H1 (cell line): Measurements from ENCODE around the gene AKIRIN1. TPM values are rescaled to one million over a fixed set of nuclear protein-coding genes. Genes with fewer than 3 reads are reported as not detected.

Source experiments
- CTCF ChIA-PET: fragments of 300-600 bp; sonication (Branson Sonifier 250); formaldehyde crosslinking; loops from one replicate; lab custom pipeline; 2021; ENCODE audit not compliant: partially characterized antibody; lab: Charles Lee
- POLR2A ChIA-PET: fragments of 300-600 bp; sonication (Branson Sonifier 250); formaldehyde crosslinking; loops from one replicate; lab custom pipeline; 2021; ENCODE audit warnings: inconsistent platforms; ENCODE audit not compliant: partially characterized antibody; lab: Charles Lee
- DNase-seq, 2 experiments: peaks; one replicate each; pipeline versions ENCODE4 v3.0.0 to v3.0.0-alpha.2; 2010 to 2022; ENCODE audit warnings: low spot score in 2 of 2, low read depth in 1 of 2, mixed read lengths in 1 of 2
- FAIRE-seq: peaks from 2 replicates; lab custom pipeline; 2011; peaks lifted over from hg19 to GRCh38; lab: Jason Lieb, UNC
- H2AFZ ChIP-seq: 2 replicates; pipeline ENCODE4 v1.8.1; 2012; ENCODE audit warnings: low read length, inconsistent platforms
- H2AK5ac ChIP-seq: 2 replicates; pipeline ENCODE4 v1.6.1; 2013; ENCODE audit warnings: low read depth, low read length
- H2BK120ac ChIP-seq: replicated peaks from 2 replicates; pipeline ENCODE3; 2013; ENCODE audit warnings: low read depth, low read length, inconsistent platforms
- H2BK12ac ChIP-seq: 2 replicates; pipeline ENCODE4 v1.6.1; 2013; ENCODE audit warnings: low read depth, low read length
- H2BK15ac ChIP-seq: 2 replicates; pipeline ENCODE4 v1.6.1; 2013; ENCODE audit warnings: low read length
- H2BK20ac ChIP-seq: 2 replicates; pipeline ENCODE4 v1.6.1; 2013; ENCODE audit warnings: low read length
- H2BK5ac ChIP-seq: 2 replicates; pipeline ENCODE4 v1.6.1; 2013; ENCODE audit warnings: low read depth, low read length
- H3K14ac ChIP-seq: 2 replicates; pipeline ENCODE4 v1.6.1; 2013; ENCODE audit warnings: inconsistent platforms; ENCODE audit not compliant: insufficient read length
- H3K18ac ChIP-seq: 2 replicates; pipeline ENCODE4 v1.6.1; 2013; ENCODE audit warnings: low read length; ENCODE audit errors: extremely low read depth
- H3K23ac ChIP-seq: 2 replicates; pipeline ENCODE4 v1.6.1; 2013; ENCODE audit warnings: inconsistent platforms; ENCODE audit not compliant: insufficient read length
- H3K23me2 ChIP-seq: 2 replicates; pipeline ENCODE4 v1.6.1; 2013; ENCODE audit warnings: low read depth, low read length
- H3K27ac ChIP-seq: 2 replicates; pipeline ENCODE4 v1.6.1; 2011; ENCODE audit warnings: low read depth, low read length, inconsistent platforms
- H3K27me3 ChIP-seq, 4 experiments: replicated peaks in 1 of 4; 1 replicate in 1 of 4; 2 replicates in 3 of 4; pipeline versions ENCODE4 v1.6.1 to v1.8.1; 2011 to 2013; ENCODE audit warnings: low read length in 3 of 4, mild to moderate bottlenecking in 3 of 4, inconsistent platforms in 2 of 4, mixed read lengths in 2 of 4, moderate library complexity in 1 of 4; ENCODE audit not compliant: control insufficient read depth in 3 of 4, insufficient read depth in 3 of 4; ENCODE audit errors: extremely low read depth in 1 of 4
- H3K36me3 ChIP-seq, 4 experiments: 2 replicates each; pipeline versions ENCODE4 v1.6.1 to v1.8.1; 2011 to 2013; ENCODE audit warnings: mild to moderate bottlenecking in 4 of 4, low read length in 3 of 4, moderate library complexity in 2 of 4, control low read depth in 1 of 4, inconsistent platforms in 1 of 4; ENCODE audit not compliant: insufficient read depth in 4 of 4, control insufficient read depth in 2 of 4
- H3K4ac ChIP-seq: replicated peaks from 2 replicates; pipeline ENCODE3; 2013; ENCODE audit warnings: low read length, low read depth, mixed read lengths, inconsistent platforms; ENCODE audit not compliant: insufficient read length
- H3K4me1 ChIP-seq, 4 experiments: replicated peaks in 1 of 4; 1 replicate in 1 of 4; 2 replicates in 3 of 4; pipeline versions ENCODE4 v1.6.1 to v1.8.1; 2011 to 2013; ENCODE audit warnings: low read length in 3 of 4, inconsistent platforms in 2 of 4, mixed read lengths in 1 of 4; ENCODE audit not compliant: insufficient read depth in 4 of 4, control insufficient read depth in 3 of 4
- H3K4me2 ChIP-seq, 2 experiments: 2 replicates each; pipeline versions ENCODE4 v1.6.1 to v1.8.1; 2011 to 2013; ENCODE audit warnings: low read depth in 2 of 2, low read length in 2 of 2, control low read depth in 1 of 2, inconsistent platforms in 1 of 2, mild to moderate bottlenecking in 1 of 2; ENCODE audit not compliant: insufficient read depth in 1 of 2
- H3K4me3 ChIP-seq, 4 experiments: fragments of 200-600, 300-600 bp in 1 of 4; sonication (generic), shearing (Covaris generic), sonication (Bioruptor Twin) in 1 of 4; 2 replicates each; pipeline versions ENCODE4 v1.5.1 to v1.8.1; 2011 to 2016; ENCODE audit warnings: low read length in 4 of 4, low read depth in 3 of 4, control low read depth in 2 of 4, inconsistent platforms in 2 of 4, mild to moderate bottlenecking in 2 of 4, mixed read lengths in 1 of 4, moderate library complexity in 1 of 4; ENCODE audit not compliant: insufficient read depth in 2 of 4; ENCODE audit errors: extremely low read depth in 1 of 4
- H3K56ac ChIP-seq: replicated peaks from 2 replicates; pipeline ENCODE3; 2013; ENCODE audit warnings: low read depth, mild to moderate bottlenecking, mixed read lengths, low read length, inconsistent platforms; ENCODE audit not compliant: insufficient read length
- H3K79me1 ChIP-seq: 2 replicates; pipeline ENCODE4 v1.6.1; 2013; ENCODE audit warnings: low read depth, low read length, control low read depth
- H3K79me2 ChIP-seq, 2 experiments: 2 replicates each; pipeline versions ENCODE4 v1.6.1 to v1.8.1; 2012 to 2013; ENCODE audit warnings: low read length in 2 of 2, mild to moderate bottlenecking in 2 of 2, inconsistent platforms in 1 of 2; ENCODE audit not compliant: insufficient read depth in 2 of 2, control insufficient read depth in 1 of 2
- H3K9ac ChIP-seq, 4 experiments: replicated peaks in 1 of 4; 1 replicate in 1 of 4; 2 replicates in 3 of 4; pipeline versions ENCODE4 v1.6.1 to v1.8.1; 2011 to 2013; ENCODE audit warnings: low read depth in 3 of 4, low read length in 3 of 4, control low read depth in 2 of 4, mild to moderate bottlenecking in 2 of 4, moderate library complexity in 2 of 4, inconsistent platforms in 1 of 4; ENCODE audit errors: extremely low read depth in 1 of 4
- H3K9me3 ChIP-seq, 2 experiments: 2 replicates each; pipeline versions ENCODE4 v1.6.1 to v1.8.1; 2012 to 2013; ENCODE audit warnings: mild to moderate bottlenecking in 2 of 2, moderate library complexity in 2 of 2, control low read depth in 1 of 2, inconsistent platforms in 1 of 2, low read depth in 1 of 2, low read length in 1 of 2, mixed read lengths in 1 of 2; ENCODE audit not compliant: insufficient read depth in 2 of 2
- H4K20me1 ChIP-seq, 2 experiments: replicated peaks in 1 of 2; 2 replicates each; pipeline versions ENCODE3 to v1.8.1; 2011 to 2013; ENCODE audit warnings: inconsistent platforms in 2 of 2, low read length in 2 of 2, mild to moderate bottlenecking in 1 of 2; ENCODE audit not compliant: insufficient read depth in 2 of 2, control insufficient read depth in 1 of 2
- H4K5ac ChIP-seq: 2 replicates; pipeline ENCODE4 v1.6.1; 2013; ENCODE audit warnings: low read length, low read depth, mixed read lengths, inconsistent platforms; ENCODE audit not compliant: insufficient read length
- H4K8ac ChIP-seq: 2 replicates; pipeline ENCODE4 v1.8.0; 2013; ENCODE audit warnings: mild to moderate bottlenecking, moderate library complexity, low read length, inconsistent platforms; ENCODE audit not compliant: insufficient read depth; ENCODE audit errors: extremely low read depth
- H4K91ac ChIP-seq: replicated peaks from 2 replicates; pipeline ENCODE3; 2013; ENCODE audit warnings: low read length, mixed read lengths, inconsistent platforms; ENCODE audit not compliant: insufficient read length
- BCL11A ChIP-seq, 2 experiments: IDR thresholded peaks; one replicate each; pipeline ENCODE4 v1.6.1; 2011; ENCODE audit warnings: low read depth in 2 of 2, low read length in 2 of 2, mild to moderate bottlenecking in 2 of 2
- CTBP2 ChIP-seq: IDR thresholded peaks from 2 replicates; pipeline ENCODE4 v1.7.0; 2011; ENCODE audit warnings: borderline replicate concordance, mild to moderate bottlenecking, moderate library complexity, mixed read lengths, low read length; ENCODE audit not compliant: insufficient read depth, insufficient read length
- EP300 ChIP-seq, 2 experiments: IDR thresholded peaks; 1 replicate in 1 of 2; 2 replicates in 1 of 2; pipeline ENCODE4 v1.6.1; 2011 to 2012; ENCODE audit warnings: low read depth in 2 of 2, low read length in 2 of 2, mild to moderate bottlenecking in 2 of 2, borderline replicate concordance in 1 of 2, inconsistent platforms in 1 of 2, moderate library complexity in 1 of 2
- NANOG ChIP-seq: IDR thresholded peaks from 2 replicates; pipeline ENCODE4 v1.6.1; 2011; ENCODE audit warnings: low read length, low read depth, mild to moderate bottlenecking, inconsistent platforms; ENCODE audit not compliant: insufficient read depth, poor library complexity, severe bottlenecking
- NRF1 ChIP-seq: IDR thresholded peaks from 2 replicates; pipeline ENCODE4 v1.6.1; 2011; ENCODE audit warnings: mild to moderate bottlenecking, low read depth, low read length, improper control_type of control experiment
- POLR2A ChIP-seq, 2 experiments: IDR thresholded peaks; 1 replicate in 1 of 2; 2 replicates in 1 of 2; pipeline ENCODE4 v1.6.1; 2011; ENCODE audit warnings: low read depth in 2 of 2, low read length in 2 of 2, mild to moderate bottlenecking in 2 of 2; ENCODE audit errors: control extremely low read depth in 1 of 2
- POLR2AphosphoS5 ChIP-seq: IDR thresholded peaks from 2 replicates; pipeline ENCODE4 v1.6.1; 2011; ENCODE audit warnings: low read depth, low read length
- POU5F1 ChIP-seq: IDR thresholded peaks from 2 replicates; pipeline ENCODE4 v1.6.1; 2011; ENCODE audit warnings: low read depth, mild to moderate bottlenecking, low read length, moderate library complexity
- SP2 ChIP-seq: IDR thresholded peaks from 2 replicates; pipeline ENCODE4 v1.6.1; 2012; ENCODE audit warnings: mild to moderate bottlenecking, low read length, inconsistent platforms
- SUZ12 ChIP-seq: fragments of 200-600 bp; sonication (generic); IDR thresholded peaks from 2 replicates; pipeline ENCODE4 v1.6.1; 2012; ENCODE audit warnings: mild to moderate bottlenecking, inconsistent platforms, low read length, moderate library complexity, mixed read lengths
- TAF7 ChIP-seq: optimal IDR thresholded peaks from 2 replicates; pipeline ENCODE3; 2011; ENCODE audit warnings: low read depth, mild to moderate bottlenecking, inconsistent platforms, low read length, moderate library complexity, borderline replicate concordance
- TBP ChIP-seq: IDR thresholded peaks from 2 replicates; pipeline ENCODE4 v1.6.1; 2011; ENCODE audit warnings: low read depth, low read length, improper control_type of control experiment
- TCF12 ChIP-seq: IDR thresholded peaks from 2 replicates; pipeline ENCODE4 v1.6.1; 2011; ENCODE audit warnings: low read depth, mild to moderate bottlenecking, low read length
- WGBS, 2 experiments: shearing (Covaris generic) in 1 of 2; methylation state at CpG; one replicate each; pipeline versions ENCODE4 v1.1.6 to v1.1.7; 2013 to 2015; ENCODE audit warnings: low lambda C conversion rate in 2 of 2, mixed read lengths in 2 of 2, inconsistent platforms in 1 of 2, low coverage in 1 of 2, missing lambda C conversion rate in 1 of 2; ENCODE audit not compliant: insufficient replicate concordance in 2 of 2, insufficient coverage in 1 of 2, insufficient read length in 1 of 2; ENCODE audit errors: extremely low coverage in 1 of 2, missing lambda C conversion rate in 1 of 2; 5-methylcytosine and 5-hydroxymethylcytosine counted together
- polyA plus RNA-seq, 7 experiments: library from polyadenylated mRNA; depleted of rRNA in 3 of 7; stranded (reverse) in 5 of 7; unstranded in 2 of 7; fragments of >200 nt in 5 of 7; fragments of 200-250 nt in 2 of 7; gene quantifications; 1 replicate in 5 of 7; 2 replicates in 1 of 7; 4 replicates in 1 of 7; pipeline versions ENCODE4 v1.2.1 to v1.2.3, GENCODE V29; 2011 to 2013; ENCODE audit warnings: missing spikeins in 2 of 7, mixed read lengths in 2 of 7
- total RNA-seq: library from RNA; stranded (reverse); fragmentation: NEBNext Ultra II Directional; extraction: Animal tissue kit (Norgen Biotek cat#: 25700); gene quantifications from 2 replicates; pipeline ENCODE4 v1.2.1, GENCODE V29; 2021

The AKIRIN1 gene
- total and polyA plus RNA-seq, 2 of the 8 experiments (the other 6 are each of a cell fraction or from before 2014, with no cell fraction given) = 148 to 236 TPM

- Histone ChIP-seq H2AK5ac (no peak overlapping the region), H3K36me3 (no peaks in the 10 kb centered on the region), H3K4ac (no peak overlapping the region), H3K27ac (no peak overlapping the region), H3K4me2 (no peak overlapping the region), H2BK120ac (no peak overlapping the region), H3K4me1 (peaks cover 0 to 9% (median 3%) of the 10 kb centered on the region in 4 experiments; a peak in 5 of 7 replicates), H3K14ac (no peak overlapping the region), H4K5ac (no peak overlapping the region), H3K27me3 (no peaks in the 10 kb centered on the region), H2AFZ (no peak overlapping the region), H3K79me1 (no peaks in the 10 kb centered on the region; the same call in 1 of the 2 replicates), H4K20me1 (no peaks in the 10 kb centered on the region), H2BK12ac (no peak overlapping the region), H3K9me3 (no peaks in the 10 kb centered on the region), H4K8ac (no peak overlapping the region), H3K9ac (no peak overlapping the region), H3K56ac (no peak overlapping the region), H2BK20ac (no peak overlapping the region), H3K23me2 (no peaks in the 10 kb centered on the region; the same call in 1 of the 2 replicates), H3K79me2 (no peaks in the 10 kb centered on the region), H3K23ac (no peak overlapping the region), H2BK15ac (0 out of 2 replicates have a peak overlapping the region, but pooled peaks have one; percentile 29), H3K4me3 (no peak overlapping the region), H3K18ac (no peak overlapping the region), H4K91ac (no peak overlapping the region), H2BK5ac (no peak overlapping the region)
- POLR2A ChIA-PET = interaction anchor here (0.7 to 2.0 kb wide), 5 partner anchors 10 to 63 kb away, joined by 3 to 8 read pairs (median 5); no protein-coding TSS in a partner anchor
- DNase-seq (no peak), FAIRE-seq (no peak)
- CTCF ChIA-PET = interaction anchor here (0.7 to 1.2 kb wide), 2 partner anchors 12 to 24 kb away, joined by 3 to 7 read pairs; no protein-coding TSS in a partner anchor
- WGBS, 2 experiments = 93% methylated on average over 8 of the region's 10 CpGs; no CpG with 5 or more reads in 1 of the 2 experiments
- TF ChIP-seq TBP (no peak), NRF1 (no peak), POU5F1 (no peak), TCF12 (no peak), SP2 (no peak), BCL11A (IDR thresholded peaks at IDR 0.05; ENCODE audit: low read depth in 2 of 2, low read length in 2 of 2) (no peak), NANOG (no peak), SUZ12 (no peak), POLR2AphosphoS5 (no peak), EP300 (IDR thresholded peaks at IDR 0.05; ENCODE audit: borderline replicate concordance in 1 of 2, low read depth in 2 of 2, low read length in 2 of 2) (no peak), POLR2A (IDR thresholded peaks at IDR 0.05; ENCODE audit: control extremely low read depth in 1 of 2, low read depth in 2 of 2, low read length in 2 of 2) (no peak), CTBP2 (no peak), TAF7 (no peak)
Observed at GRCh38 chr1:38942664-38943428, 48.2 kb upstream of the AKIRIN1 start.
